HepG2 (cell line): ENCODE data around the gene FHL3. TPM values are rescaled to one million over a fixed set of nuclear protein-coding genes. Genes with fewer than 3 reads are reported as not detected.
A peak's percentile ranks its signal among the peaks of the same experiment; 100 is the strongest.

Experiments used
- E2F2 ChIP-seq: sonication (generic); formaldehyde crosslinking; IDR thresholded peaks from 2 replicates; pipeline ENCODE4 v1.4.0; 2020; ENCODE audit warnings: missing genetic modification reagents, borderline replicate concordance
- HNF4A ChIP-seq: sonication (generic); formaldehyde crosslinking; IDR thresholded peaks from 2 replicates; pipeline ENCODE4 v1.4.0; 2020; ENCODE audit warnings: missing genetic modification reagents
- HNF4G ChIP-seq, 2 experiments: sonication (generic) in 1 of 2; formaldehyde crosslinking in 1 of 2; IDR thresholded peaks; 2 replicates each; pipeline versions ENCODE4 v1.4.0 to v1.6.1; 2011 to 2020; ENCODE audit warnings: borderline replicate concordance in 2 of 2, low read depth in 2 of 2, mild to moderate bottlenecking in 2 of 2, low read length in 1 of 2, missing genetic modification reagents in 1 of 2, moderate library complexity in 1 of 2
- HNRNPLL ChIP-seq: fragments of 200-400 bp; formaldehyde crosslinking; IDR thresholded peaks from 2 replicates; pipeline ENCODE4 v1.6.1; 2017; ENCODE audit warnings: mild to moderate bottlenecking, low read depth, low read length; ENCODE audit not compliant: poor library complexity, severe bottlenecking
- KDM2A ChIP-seq: sonication (generic); formaldehyde crosslinking; IDR thresholded peaks from 2 replicates; pipeline ENCODE4 v1.4.0; 2020; ENCODE audit warnings: low read depth, missing genetic modification reagents, borderline replicate concordance
- NFE2 ChIP-seq: sonication (generic); formaldehyde crosslinking; IDR thresholded peaks from 2 replicates; pipeline ENCODE4 v1.4.0; 2020; ENCODE audit warnings: missing genetic modification reagents
- RNF2 ChIP-seq: fragments of 450-650 bp; conservative IDR thresholded peaks from 2 replicates; pipeline ENCODE4 v1.6.1; 2016; ENCODE audit warnings: low read depth
- SMARCE1 ChIP-seq: fragments of 450-650 bp; IDR thresholded peaks from 2 replicates; pipeline ENCODE4 v1.6.1; 2017; ENCODE audit warnings: borderline replicate concordance
- THYN1 ChIP-seq: sonication (generic); formaldehyde crosslinking; IDR thresholded peaks from 2 replicates; pipeline ENCODE4 v1.8.1; 2023; ENCODE audit warnings: low read depth, mild to moderate bottlenecking, moderate library complexity, missing genetic modification reagents, borderline replicate concordance
- ZNF44 ChIP-seq: sonication (generic); formaldehyde crosslinking; IDR thresholded peaks from 2 replicates; pipeline ENCODE4 v1.5.1; 2020; ENCODE audit warnings: mild to moderate bottlenecking, missing genetic modification reagents
- ZNF589 ChIP-seq: sonication (generic); formaldehyde crosslinking; conservative IDR thresholded peaks from 2 replicates; pipeline ENCODE4 v1.8.0; 2022; ENCODE audit warnings: mild to moderate bottlenecking, moderate library complexity, missing genetic modification reagents
- ZNF749 ChIP-seq: sonication (generic); formaldehyde crosslinking; IDR thresholded peaks from 2 replicates; pipeline ENCODE4 v1.8.0; 2022; ENCODE audit warnings: mild to moderate bottlenecking, missing genetic modification reagents, moderate library complexity, borderline replicate concordance
- ZNF772 ChIP-seq: sonication (generic); formaldehyde crosslinking; IDR thresholded peaks from 2 replicates; pipeline ENCODE4 v1.5.0; 2020; ENCODE audit warnings: mild to moderate bottlenecking, missing genetic modification reagents
- polyA plus RNA-seq, 8 experiments: library from polyadenylated mRNA; depleted of rRNA in 3 of 8; stranded (reverse) in 7 of 8; unstranded in 1 of 8; fragments of >200 nt; fragmentation: Illumina TruSeq in 4 of 8; extraction: Trizol in 4 of 8; gene quantifications; 2 replicates each; pipeline versions ENCODE4 v1.2.1 to v1.2.3, GENCODE V29; 2011 to 2016; ENCODE audit warnings: low read depth in 4 of 8, missing spikeins in 1 of 8, mixed read lengths in 1 of 8; ENCODE audit not compliant: insufficient read depth in 1 of 8
- total RNA-seq, 5 experiments: library from RNA; depleted of rRNA; stranded (reverse); fragments of >200 nt; fragmentation: Illumina TruSeq; extraction: Trizol; gene quantifications; 2 replicates each; pipeline ENCODE4 v1.2.3, GENCODE V29; 2016; ENCODE audit warnings: low read depth in 1 of 5
- TF ChIP-seq, protein P1 (sequence below): sonication (generic); formaldehyde crosslinking; IDR thresholded peaks from 2 replicates; pipeline ENCODE4 v1.5.0; 2020; ENCODE audit warnings: missing genetic modification reagents
- TF ChIP-seq, protein P2 (sequence below): sonication (generic); formaldehyde crosslinking; IDR thresholded peaks from 2 replicates; pipeline ENCODE4 v1.9.0; 2021; ENCODE audit warnings: missing genetic modification reagents, borderline replicate concordance
- TF ChIP-seq, protein P3 (sequence below): IDR thresholded peaks from 2 replicates; pipeline ENCODE4 v1.6.1; 2016; ENCODE audit warnings: control low read depth
- TF ChIP-seq, protein P4 (sequence below): IDR thresholded peaks from 2 replicates; pipeline ENCODE4 v1.6.1; 2016; ENCODE audit warnings: missing genetic modification reagents, missing compliant biosample characterization
- TF ChIP-seq, protein P5 (sequence below): sonication (generic); formaldehyde crosslinking; IDR thresholded peaks from 2 replicates; pipeline ENCODE4 v1.5.1; 2020; ENCODE audit warnings: mild to moderate bottlenecking, moderate library complexity, missing genetic modification reagents
- TF ChIP-seq, protein P6 (sequence below): sonication (generic); formaldehyde crosslinking; IDR thresholded peaks from 2 replicates; pipeline ENCODE4 v1.5.1; 2020; ENCODE audit warnings: missing genetic modification reagents, mild to moderate bottlenecking, borderline replicate concordance

FHL3 gene
- total and polyA plus RNA-seq, 2 of the 13 experiments (the other 11 are each of a cell fraction or from before 2014, with no cell fraction given): 2.8 to 6.6 TPM

- TF ChIP-seq HNRNPLL (no peak), THYN1 (no peak), ZNF589 (CRISPR knock-in tag) (no peak), ZNF44 (CRISPR knock-in tag) (no peak), E2F2 (CRISPR knock-in tag) (no peak), ZNF749 (no peak), HNF4A (CRISPR knock-in tag) (no peak), KDM2A (peak; percentile 13; the same call in 1 of the 2 replicates), NFE2 (CRISPR knock-in tag) (no peak), SMARCE1 (no peak), HNF4G (IDR thresholded peaks at IDR 0.05; ENCODE audit: borderline replicate concordance, low read depth, low read length) (no peak), HNF4G (CRISPR knock-in tag; IDR thresholded peaks at IDR 0.05; ENCODE audit: borderline replicate concordance, low read depth) (no peak), ZNF772 (CRISPR knock-in tag) (no peak), RNF2 (no peak)
- TF ChIP-seq, protein P1, sequence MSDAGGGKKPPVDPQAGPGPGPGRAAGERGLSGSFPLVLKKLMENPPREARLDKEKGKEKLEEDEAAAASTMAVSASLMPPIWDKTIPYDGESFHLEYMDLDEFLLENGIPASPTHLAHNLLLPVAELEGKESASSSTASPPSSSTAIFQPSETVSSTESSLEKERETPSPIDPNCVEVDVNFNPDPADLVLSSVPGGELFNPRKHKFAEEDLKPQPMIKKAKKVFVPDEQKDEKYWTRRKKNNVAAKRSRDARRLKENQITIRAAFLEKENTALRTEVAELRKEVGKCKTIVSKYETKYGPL (CRISPR knock-in tag): no peak
- TF ChIP-seq, protein P2, sequence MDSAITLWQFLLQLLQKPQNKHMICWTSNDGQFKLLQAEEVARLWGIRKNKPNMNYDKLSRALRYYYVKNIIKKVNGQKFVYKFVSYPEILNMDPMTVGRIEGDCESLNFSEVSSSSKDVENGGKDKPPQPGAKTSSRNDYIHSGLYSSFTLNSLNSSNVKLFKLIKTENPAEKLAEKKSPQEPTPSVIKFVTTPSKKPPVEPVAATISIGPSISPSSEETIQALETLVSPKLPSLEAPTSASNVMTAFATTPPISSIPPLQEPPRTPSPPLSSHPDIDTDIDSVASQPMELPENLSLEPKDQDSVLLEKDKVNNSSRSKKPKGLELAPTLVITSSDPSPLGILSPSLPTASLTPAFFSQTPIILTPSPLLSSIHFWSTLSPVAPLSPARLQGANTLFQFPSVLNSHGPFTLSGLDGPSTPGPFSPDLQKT: no peak
- TF ChIP-seq, protein P3, sequence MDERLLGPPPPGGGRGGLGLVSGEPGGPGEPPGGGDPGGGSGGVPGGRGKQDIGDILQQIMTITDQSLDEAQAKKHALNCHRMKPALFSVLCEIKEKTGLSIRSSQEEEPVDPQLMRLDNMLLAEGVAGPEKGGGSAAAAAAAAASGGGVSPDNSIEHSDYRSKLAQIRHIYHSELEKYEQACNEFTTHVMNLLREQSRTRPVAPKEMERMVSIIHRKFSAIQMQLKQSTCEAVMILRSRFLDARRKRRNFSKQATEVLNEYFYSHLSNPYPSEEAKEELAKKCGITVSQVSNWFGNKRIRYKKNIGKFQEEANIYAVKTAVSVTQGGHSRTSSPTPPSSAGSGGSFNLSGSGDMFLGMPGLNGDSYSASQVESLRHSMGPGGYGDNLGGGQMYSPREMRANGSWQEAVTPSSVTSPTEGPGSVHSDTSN (CRISPR knock-in tag): no peak
- TF ChIP-seq, protein P4, sequence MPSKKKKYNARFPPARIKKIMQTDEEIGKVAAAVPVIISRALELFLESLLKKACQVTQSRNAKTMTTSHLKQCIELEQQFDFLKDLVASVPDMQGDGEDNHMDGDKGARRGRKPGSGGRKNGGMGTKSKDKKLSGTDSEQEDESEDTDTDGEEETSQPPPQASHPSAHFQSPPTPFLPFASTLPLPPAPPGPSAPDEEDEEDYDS (CRISPR knock-in tag): peak; percentile 49
- TF ChIP-seq, protein P5, sequence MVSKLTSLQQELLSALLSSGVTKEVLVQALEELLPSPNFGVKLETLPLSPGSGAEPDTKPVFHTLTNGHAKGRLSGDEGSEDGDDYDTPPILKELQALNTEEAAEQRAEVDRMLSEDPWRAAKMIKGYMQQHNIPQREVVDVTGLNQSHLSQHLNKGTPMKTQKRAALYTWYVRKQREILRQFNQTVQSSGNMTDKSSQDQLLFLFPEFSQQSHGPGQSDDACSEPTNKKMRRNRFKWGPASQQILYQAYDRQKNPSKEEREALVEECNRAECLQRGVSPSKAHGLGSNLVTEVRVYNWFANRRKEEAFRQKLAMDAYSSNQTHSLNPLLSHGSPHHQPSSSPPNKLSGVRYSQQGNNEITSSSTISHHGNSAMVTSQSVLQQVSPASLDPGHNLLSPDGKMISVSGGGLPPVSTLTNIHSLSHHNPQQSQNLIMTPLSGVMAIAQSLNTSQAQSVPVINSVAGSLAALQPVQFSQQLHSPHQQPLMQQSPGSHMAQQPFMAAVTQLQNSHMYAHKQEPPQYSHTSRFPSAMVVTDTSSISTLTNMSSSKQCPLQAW (CRISPR knock-in tag): no peak
- TF ChIP-seq, protein P6, sequence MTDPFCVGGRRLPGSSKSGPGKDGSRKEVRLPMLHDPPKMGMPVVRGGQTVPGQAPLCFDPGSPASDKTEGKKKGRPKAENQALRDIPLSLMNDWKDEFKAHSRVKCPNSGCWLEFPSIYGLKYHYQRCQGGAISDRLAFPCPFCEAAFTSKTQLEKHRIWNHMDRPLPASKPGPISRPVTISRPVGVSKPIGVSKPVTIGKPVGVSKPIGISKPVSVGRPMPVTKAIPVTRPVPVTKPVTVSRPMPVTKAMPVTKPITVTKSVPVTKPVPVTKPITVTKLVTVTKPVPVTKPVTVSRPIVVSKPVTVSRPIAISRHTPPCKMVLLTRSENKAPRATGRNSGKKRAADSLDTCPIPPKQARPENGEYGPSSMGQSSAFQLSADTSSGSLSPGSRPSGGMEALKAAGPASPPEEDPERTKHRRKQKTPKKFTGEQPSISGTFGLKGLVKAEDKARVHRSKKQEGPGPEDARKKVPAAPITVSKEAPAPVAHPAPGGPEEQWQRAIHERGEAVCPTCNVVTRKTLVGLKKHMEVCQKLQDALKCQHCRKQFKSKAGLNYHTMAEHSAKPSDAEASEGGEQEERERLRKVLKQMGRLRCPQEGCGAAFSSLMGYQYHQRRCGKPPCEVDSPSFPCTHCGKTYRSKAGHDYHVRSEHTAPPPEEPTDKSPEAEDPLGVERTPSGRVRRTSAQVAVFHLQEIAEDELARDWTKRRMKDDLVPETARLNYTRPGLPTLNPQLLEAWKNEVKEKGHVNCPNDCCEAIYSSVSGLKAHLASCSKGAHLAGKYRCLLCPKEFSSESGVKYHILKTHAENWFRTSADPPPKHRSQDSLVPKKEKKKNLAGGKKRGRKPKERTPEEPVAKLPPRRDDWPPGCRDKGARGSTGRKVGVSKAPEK (CRISPR knock-in tag): no peak
Observed at GRCh38 chr1:37999430-38000232, 5.7 kb downstream of the FHL3 start (continued).
